ENCODE measurements around the gene PLIN5. TPM values are rescaled to one million over a fixed set of nuclear protein-coding genes. Genes with fewer than 3 reads are reported as not detected.

PLIN5 gene
- total and polyA plus RNA-seq, 7 donors: 0.69 to 10.0 (median 3.0) TPM

- Histone ChIP-seq H3K9me3 (no peaks in the 10 kb centered on the region), H3K27ac (no peak overlapping the region), H3K36me3 (peaks cover 6 to 58% (median 21%) of the 10 kb centered on the region in 4 donors), H3K4me3 (no peak overlapping the region), H3K4me1 (peaks cover 0 to 27% (median 25%) of the 10 kb centered on the region in 4 donors), H3K27me3 (no peaks in the 10 kb centered on the region)
- TF ChIP-seq POLR2A (IDR thresholded peaks at IDR 0.05) (no peak), CTCF (IDR thresholded peaks at IDR 0.05) (no peak), POLR2AphosphoS5 (IDR thresholded peaks at IDR 0.05) (no peak), EP300 (IDR thresholded peaks at IDR 0.05) (no peak)
- WGBS, 2 donors: 88 to 89% methylated on average over 16 of the region's 16 CpGs
- DNase-seq: no peak
- intact Hi-C loops (cut with DNase I): no loop called here
These were observed 57.8 kb downstream of the PLIN5 start for GRCh38 chr19:4477034-4477801.

GRCh38 chr19:4474514-4475022, 60.5 kb downstream of the PLIN5 start:
- Histone ChIP-seq H3K27ac (peak overlapping the region in 3 of 4 donors; percentile 83 to 95 (median 84)), H3K36me3 (peaks cover 6 to 45% (median 17%) of the 10 kb centered on the region in 4 donors), H3K27me3 (no peaks in the 10 kb centered on the region), H3K4me3 (peak overlapping the region in 3 of 4 donors; percentile 94 to 100 (median 99)), H3K4me1 (peaks cover 0 to 33% (median 27%) of the 10 kb centered on the region in 4 donors), H3K9me3 (no peaks in the 10 kb centered on the region)
- no peak for DNase-seq
- 21 to 69% methylated on average over 13 of the region's 13 CpGs for WGBS, 2 donors
- TF ChIP-seq CTCF (IDR thresholded peaks at IDR 0.05) (no peak), EP300 (IDR thresholded peaks at IDR 0.05) (no peak), POLR2A (IDR thresholded peaks at IDR 0.05) (no peak), POLR2AphosphoS5 (IDR thresholded peaks at IDR 0.05) (no peak)
- intact Hi-C loops (cut with DNase I): loop anchor here (5.0 kb wide), 1 partner anchor 507 kb away; no protein-coding TSS in a partner anchor

- H3K27ac ChIP-seq: peak overlapping the region; percentile 14 to 95 (median 84)
These were observed 61.1 kb downstream of the PLIN5 start for GRCh38 chr19:4473763-4474513.

More at GRCh38 chr19:4473763-4474513, 61.1 kb downstream of the PLIN5 start:
- Histone ChIP-seq H3K4me3 (peak overlapping the region in 3 of 4 donors; percentile 94 to 100 (median 99)), H3K27me3 (no peaks in the 10 kb centered on the region), H3K36me3 (peaks cover 6 to 39% (median 14%) of the 10 kb centered on the region in 4 donors), H3K9me3 (no peaks in the 10 kb centered on the region), H3K4me1 (peaks cover 0 to 33% (median 27%) of the 10 kb centered on the region in 4 donors)
- intact Hi-C loops (cut with DNase I): loop anchor here (5.0 kb wide), 1 partner anchor 507 kb away; no protein-coding TSS in a partner anchor
- 36 to 75% methylated on average over 23 of the region's 23 CpGs for WGBS, 2 donors
- TF ChIP-seq EP300 (IDR thresholded peaks at IDR 0.05): no peak
- TF ChIP-seq POLR2A (IDR thresholded peaks at IDR 0.05): no peak
- TF ChIP-seq CTCF (IDR thresholded peaks at IDR 0.05): no peak
- TF ChIP-seq POLR2AphosphoS5 (IDR thresholded peaks at IDR 0.05): no peak
- no peak for DNase-seq
